K562 (cell line): ENCODE data around the gene NT5C.
"Not testable (repeated sequence)": the region's sequence is repeated elsewhere in the genome, so short reads cannot be mapped to it uniquely, and the experiment has no call there.

Experiments used
- CBX1 ChIP-seq: sonication (generic); IDR thresholded peaks from 2 replicates; pipeline ENCODE4 v1.6.1; 2016; ENCODE audit warnings: antibody characterized with exemption, low read depth, mild to moderate bottlenecking
- E2F6 ChIP-seq, 2 experiments: IDR thresholded peaks; 2 replicates each; pipeline ENCODE4 v1.6.1; 2011; ENCODE audit warnings: borderline replicate concordance in 1 of 2, control low read depth in 1 of 2, low read depth in 1 of 2, low read length in 1 of 2, mild to moderate bottlenecking in 1 of 2, mixed read lengths in 1 of 2, moderate library complexity in 1 of 2; ENCODE audit not compliant: insufficient read depth in 1 of 2, insufficient read length in 1 of 2, poor library complexity in 1 of 2, severe bottlenecking in 1 of 2; ENCODE audit errors: extremely low read depth in 1 of 2
- FOSL1 ChIP-seq: fragments of 200-800 bp; sonication (Bioruptor generic); conservative IDR thresholded peaks from 2 replicates; pipeline ENCODE4 v1.6.1; 2016; ENCODE audit warnings: missing genetic modification characterization, missing compliant biosample characterization
- HEY1 ChIP-seq: fragments of 250-450 bp; sonication (Bioruptor Pico); IDR thresholded peaks from 2 replicates; pipeline ENCODE4 v1.5.0; 2020; ENCODE audit warnings: mild to moderate bottlenecking, moderate library complexity, borderline replicate concordance
- LEF1 ChIP-seq: fragments of 450-650 bp; IDR thresholded peaks from 2 replicates; pipeline ENCODE4 v1.6.1; 2016; ENCODE audit warnings: mild to moderate bottlenecking
- NRF1 ChIP-seq, 2 experiments: fragments of 450-650 bp; IDR thresholded peaks in 1 of 2; conservative IDR thresholded peaks in 1 of 2; 2 replicates each; pipeline ENCODE4 v1.6.1; 2014; ENCODE audit warnings: mild to moderate bottlenecking in 2 of 2
- NUFIP1 ChIP-seq: fragments of 450-650 bp; IDR thresholded peaks from 2 replicates; pipeline ENCODE4 v1.6.1; 2018; ENCODE audit not compliant: partially characterized antibody
- USF2 ChIP-seq: sonication (generic); formaldehyde crosslinking; IDR thresholded peaks from 2 replicates; pipeline ENCODE4 v1.5.0; 2020; ENCODE audit warnings: missing genetic modification reagents
- ZBTB1 ChIP-seq: sonication (generic); formaldehyde crosslinking; IDR thresholded peaks from 2 replicates; pipeline ENCODE4 v1.8.1; 2023; ENCODE audit warnings: missing genetic modification reagents, low read depth, mild to moderate bottlenecking, borderline replicate concordance
- ZNF407 ChIP-seq: fragments of 450-650 bp; IDR thresholded peaks from 2 replicates; pipeline ENCODE4 v1.6.1; 2016; ENCODE audit warnings: low read depth
- TF ChIP-seq, protein P1 (sequence below): IDR thresholded peaks from 2 replicates; pipeline ENCODE4 v1.6.1; 2012; ENCODE audit warnings: low read depth, low read length, improper control_type of control experiment, borderline replicate concordance
- TF ChIP-seq, protein P2 (sequence below): fragments of 150-350 bp; conservative IDR thresholded peaks from 2 replicates; pipeline ENCODE4 v1.6.1; 2014; ENCODE audit warnings: low read length
- TF ChIP-seq, protein P3 (sequence below), 3 experiments: IDR thresholded peaks in 2 of 3; conservative IDR thresholded peaks in 1 of 3; 2 replicates each; pipeline ENCODE4 v1.5.1; 2011 to 2012; ENCODE audit warnings: low read length in 3 of 3, mild to moderate bottlenecking in 3 of 3, control low read depth in 2 of 3, improper control_type of control experiment in 1 of 3, inconsistent platforms in 1 of 3, low read depth in 1 of 3, mixed read lengths in 1 of 3, moderate library complexity in 1 of 3; ENCODE audit not compliant: insufficient read depth in 2 of 3

DNA sequence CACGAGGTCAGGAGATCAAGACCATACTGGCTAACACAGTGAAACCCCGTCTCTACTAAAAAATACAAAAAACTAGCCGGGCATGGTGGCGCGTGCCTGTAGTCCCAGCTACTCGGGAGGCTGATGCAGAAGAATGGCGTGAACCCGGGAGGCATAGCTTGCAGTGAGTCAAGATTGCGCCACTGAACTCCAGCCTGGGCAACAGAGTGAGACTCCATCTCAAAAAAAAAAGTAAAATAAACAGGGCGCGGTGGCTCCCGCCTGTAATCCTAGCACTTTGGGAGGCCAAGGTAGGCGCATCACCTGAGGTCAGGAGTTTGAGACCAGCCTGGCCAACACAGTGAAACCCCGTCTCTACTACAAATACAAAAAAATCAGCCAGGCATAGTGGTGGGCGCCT, 33.1 kb upstream of the NT5C start:
- TF ChIP-seq LEF1; NUFIP1; CBX1; NRF1 (conservative IDR thresholded peaks at IDR 0.05 in 1 of 2, IDR thresholded peaks at IDR 0.05 in 1 of 2); USF2; ZBTB1 (CRISPR knock-in tag); FOSL1 (tag); E2F6 (IDR thresholded peaks at IDR 0.05; ENCODE audit: borderline replicate concordance in 1 of 2, extremely low read depth in 1 of 2, insufficient read depth in 1 of 2, insufficient read length in 1 of 2, low read depth in 1 of 2, low read length in 1 of 2, poor library complexity in 1 of 2, severe bottlenecking in 1 of 2); HEY1 (CRISPR knock-in tag); ZNF407: not testable (repeated sequence)
- TF ChIP-seq, protein P1, sequence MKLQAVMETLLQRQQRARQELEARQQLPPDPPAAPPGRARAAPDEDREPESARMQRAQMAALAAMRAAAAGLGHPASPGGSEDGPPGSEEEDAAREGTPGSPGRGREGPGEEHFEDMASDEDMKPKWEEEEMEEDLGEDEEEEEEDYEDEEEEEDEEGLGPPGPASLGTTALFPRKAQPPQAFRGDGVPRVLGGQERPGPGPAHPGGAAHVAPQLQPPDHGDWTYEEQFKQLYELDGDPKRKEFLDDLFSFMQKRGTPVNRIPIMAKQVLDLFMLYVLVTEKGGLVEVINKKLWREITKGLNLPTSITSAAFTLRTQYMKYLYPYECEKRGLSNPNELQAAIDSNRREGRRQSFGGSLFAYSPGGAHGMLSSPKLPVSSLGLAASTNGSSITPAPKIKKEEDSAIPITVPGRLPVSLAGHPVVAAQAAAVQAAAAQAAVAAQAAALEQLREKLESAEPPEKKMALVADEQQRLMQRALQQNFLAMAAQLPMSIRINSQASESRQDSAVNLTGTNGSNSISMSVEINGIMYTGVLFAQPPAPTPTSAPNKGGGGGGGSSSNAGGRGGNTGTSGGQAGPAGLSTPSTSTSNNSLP: not testable (repeated sequence)
- TF ChIP-seq, protein P2, sequence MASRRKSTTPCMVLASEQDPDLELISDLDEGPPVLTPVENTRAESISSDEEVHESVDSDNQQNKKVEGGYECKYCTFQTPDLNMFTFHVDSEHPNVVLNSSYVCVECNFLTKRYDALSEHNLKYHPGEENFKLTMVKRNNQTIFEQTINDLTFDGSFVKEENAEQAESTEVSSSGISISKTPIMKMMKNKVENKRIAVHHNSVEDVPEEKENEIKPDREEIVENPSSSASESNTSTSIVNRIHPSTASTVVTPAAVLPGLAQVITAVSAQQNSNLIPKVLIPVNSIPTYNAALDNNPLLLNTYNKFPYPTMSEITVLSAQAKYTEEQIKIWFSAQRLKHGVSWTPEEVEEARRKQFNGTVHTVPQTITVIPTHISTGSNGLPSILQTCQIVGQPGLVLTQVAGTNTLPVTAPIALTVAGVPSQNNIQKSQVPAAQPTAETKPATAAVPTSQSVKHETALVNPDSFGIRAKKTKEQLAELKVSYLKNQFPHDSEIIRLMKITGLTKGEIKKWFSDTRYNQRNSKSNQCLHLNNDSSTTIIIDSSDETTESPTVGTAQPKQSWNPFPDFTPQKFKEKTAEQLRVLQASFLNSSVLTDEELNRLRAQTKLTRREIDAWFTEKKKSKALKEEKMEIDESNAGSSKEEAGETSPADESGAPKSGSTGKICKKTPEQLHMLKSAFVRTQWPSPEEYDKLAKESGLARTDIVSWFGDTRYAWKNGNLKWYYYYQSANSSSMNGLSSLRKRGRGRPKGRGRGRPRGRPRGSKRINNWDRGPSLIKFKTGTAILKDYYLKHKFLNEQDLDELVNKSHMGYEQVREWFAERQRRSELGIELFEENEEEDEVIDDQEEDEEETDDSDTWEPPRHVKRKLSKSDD: not testable (repeated sequence)
- TF ChIP-seq, protein P3, sequence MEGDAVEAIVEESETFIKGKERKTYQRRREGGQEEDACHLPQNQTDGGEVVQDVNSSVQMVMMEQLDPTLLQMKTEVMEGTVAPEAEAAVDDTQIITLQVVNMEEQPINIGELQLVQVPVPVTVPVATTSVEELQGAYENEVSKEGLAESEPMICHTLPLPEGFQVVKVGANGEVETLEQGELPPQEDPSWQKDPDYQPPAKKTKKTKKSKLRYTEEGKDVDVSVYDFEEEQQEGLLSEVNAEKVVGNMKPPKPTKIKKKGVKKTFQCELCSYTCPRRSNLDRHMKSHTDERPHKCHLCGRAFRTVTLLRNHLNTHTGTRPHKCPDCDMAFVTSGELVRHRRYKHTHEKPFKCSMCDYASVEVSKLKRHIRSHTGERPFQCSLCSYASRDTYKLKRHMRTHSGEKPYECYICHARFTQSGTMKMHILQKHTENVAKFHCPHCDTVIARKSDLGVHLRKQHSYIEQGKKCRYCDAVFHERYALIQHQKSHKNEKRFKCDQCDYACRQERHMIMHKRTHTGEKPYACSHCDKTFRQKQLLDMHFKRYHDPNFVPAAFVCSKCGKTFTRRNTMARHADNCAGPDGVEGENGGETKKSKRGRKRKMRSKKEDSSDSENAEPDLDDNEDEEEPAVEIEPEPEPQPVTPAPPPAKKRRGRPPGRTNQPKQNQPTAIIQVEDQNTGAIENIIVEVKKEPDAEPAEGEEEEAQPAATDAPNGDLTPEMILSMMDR (IDR thresholded peaks at IDR 0.05 in 2 of 3, conservative IDR thresholded peaks at IDR 0.05 in 1 of 3; ENCODE audit: insufficient read depth in 2 of 3, low read depth in 1 of 3, low read length in 3 of 3): not testable (repeated sequence)
